HG03565 (cell line): Measurements from ENCODE around the gene ANTXR1.

Source experiments
- ATAC-seq: cut with Tn5 transposase; IDR thresholded peaks from one replicate; pipeline ENCODE4 v1.9.1; 2021; ENCODE audit warnings: mild to moderate bottlenecking, moderate library complexity; ENCODE audit not compliant: unreplicated experiment

The ANTXR1 gene

DNA sequence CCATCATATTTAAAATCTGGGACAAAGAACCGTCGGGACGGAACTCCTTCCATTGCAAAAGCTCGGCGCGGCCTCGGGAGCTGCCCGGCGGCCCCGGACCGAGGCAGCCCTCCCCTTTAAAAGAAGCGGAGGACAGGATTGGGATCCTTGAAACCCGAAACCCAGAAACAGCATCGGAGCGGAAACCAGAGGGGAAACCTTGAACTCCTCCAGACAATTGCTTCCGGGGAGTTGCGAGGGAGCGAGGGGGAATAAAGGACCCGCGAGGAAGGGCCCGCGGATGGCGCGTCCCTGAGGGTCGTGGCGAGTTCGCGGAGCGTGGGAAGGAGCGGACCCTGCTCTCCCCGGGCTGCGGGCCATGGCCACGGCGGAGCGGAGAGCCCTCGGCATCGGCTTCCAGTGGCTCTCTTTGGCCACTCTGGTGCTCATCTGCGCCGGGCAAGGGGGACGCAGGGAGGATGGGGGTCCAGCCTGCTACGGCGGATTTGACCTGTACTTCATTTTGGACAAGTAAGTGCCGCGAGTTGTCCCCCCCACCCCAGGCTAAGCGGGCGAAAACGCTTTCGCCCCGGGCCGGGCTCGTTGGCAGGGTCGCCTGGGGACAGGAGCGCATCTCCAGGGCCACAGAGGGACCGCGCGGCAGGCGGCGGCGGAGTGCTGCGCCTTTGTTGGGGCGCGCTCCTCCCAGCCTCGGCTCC, at the start of gene ANTXR1:
ANTXR1 (plus strand) TSS at position 38 of the 698 bp plus-strand sequence; CDS start at position 359, 321 bp downstream.
- no peak for ATAC-seq

DNA sequence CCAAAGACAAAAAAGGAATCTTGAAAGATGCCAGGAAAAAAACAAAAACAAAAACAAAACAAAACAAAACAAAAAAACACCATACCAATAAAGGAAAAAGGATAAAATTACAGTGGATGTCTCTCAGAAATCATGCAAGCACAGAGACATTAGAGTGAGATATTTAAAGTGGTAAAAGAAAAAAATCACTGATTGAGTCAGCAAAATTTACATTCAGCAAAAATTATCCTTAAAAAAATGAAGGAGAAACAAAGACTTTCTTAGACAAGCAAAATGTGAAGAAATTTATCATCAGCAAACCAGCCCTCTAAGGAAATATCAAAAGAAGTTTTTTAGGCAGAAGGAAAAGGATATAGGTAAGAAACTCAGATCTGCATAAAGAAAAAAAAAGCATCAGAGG, 48.7 kb upstream of the ANTXR1 start:
- ATAC-seq, result no peak

DNA sequence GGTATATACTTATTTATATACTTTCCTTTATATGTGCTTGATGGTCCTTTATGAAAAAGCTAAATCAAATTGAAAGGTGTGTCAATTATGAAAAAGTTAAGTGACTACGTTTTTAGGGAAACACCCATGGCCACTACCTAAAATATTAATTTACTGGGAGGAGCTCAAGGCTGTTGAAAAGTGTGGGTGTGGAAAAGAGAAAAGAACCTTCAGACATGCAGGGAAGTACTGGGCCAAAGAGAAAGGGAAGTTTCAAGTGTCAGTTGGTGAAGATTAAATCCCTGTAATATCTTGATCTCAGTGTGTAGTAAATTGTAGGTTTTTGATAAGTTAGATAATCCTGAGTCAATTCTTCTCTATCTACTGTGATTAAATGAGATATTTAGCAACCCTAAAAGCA, 44.8 kb upstream of the ANTXR1 start:
- ATAC-seq, result no peak

DNA sequence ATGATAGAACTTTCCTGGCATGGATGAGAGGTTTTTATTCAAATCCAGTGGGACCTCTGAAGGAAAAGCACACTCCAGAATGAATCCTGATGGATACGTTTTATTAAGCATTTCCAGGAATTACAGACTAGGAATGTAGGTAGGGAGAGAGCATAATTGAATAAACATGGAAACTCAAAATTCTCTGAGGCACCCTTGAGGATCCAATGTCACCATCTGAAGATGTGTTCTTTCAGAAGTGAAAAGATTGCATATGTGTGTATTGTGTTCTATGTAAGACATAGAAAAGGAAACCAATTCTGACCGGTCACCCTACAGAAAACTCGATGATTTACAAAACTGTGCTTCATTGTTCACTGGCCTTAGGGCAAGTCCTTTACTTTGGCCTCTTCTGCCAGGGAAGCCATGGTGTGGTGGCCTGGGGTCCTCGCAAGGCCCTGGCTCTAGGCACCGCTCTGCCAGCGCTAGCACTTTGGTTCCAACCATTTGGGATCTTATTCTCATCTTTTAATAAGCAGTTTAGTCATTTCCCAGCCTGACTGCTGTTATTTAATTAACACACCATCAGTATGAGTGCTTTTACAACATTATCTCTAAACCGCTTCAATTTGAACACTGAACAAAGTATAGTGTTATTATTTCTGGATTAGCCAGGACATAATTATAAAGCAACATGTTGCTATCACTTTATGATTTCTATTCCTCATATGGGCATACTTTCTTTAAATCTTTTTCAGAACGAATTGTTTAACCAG, 43.1 kb upstream of the ANTXR1 start:
- ATAC-seq, result no peak

DNA sequence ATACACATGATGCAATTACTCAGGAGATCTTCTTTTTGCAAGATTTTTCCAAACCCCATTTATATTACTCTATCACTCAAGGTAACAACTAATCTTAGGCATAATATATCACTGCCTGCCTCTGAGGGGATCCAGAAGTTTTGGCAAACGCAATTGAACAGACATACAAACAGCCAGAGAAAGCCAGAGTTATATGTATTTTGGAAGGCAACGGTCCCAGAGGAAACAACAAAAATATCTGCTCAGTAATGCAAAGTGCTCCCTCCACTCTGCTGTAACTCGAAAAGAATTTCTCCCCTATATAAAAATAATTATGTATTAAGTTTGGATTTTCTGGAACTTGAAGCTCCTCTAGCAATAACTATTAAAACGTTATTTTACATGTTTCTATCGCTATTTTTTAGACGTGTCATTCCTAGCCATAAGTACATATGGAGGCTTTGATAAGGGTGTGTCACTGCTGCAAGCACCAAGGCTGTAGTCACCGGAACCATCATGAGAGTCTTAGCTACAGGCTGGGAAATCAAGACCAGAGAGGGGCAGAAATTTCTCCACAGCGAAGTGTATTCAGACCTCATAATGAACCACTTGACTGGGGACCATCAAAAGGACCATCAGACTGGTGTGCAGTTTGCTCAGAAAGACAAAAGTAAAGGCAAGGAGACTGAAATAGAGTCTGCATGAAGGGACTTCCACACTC, 42.3 kb upstream of the ANTXR1 start:
- no peak for ATAC-seq

DNA sequence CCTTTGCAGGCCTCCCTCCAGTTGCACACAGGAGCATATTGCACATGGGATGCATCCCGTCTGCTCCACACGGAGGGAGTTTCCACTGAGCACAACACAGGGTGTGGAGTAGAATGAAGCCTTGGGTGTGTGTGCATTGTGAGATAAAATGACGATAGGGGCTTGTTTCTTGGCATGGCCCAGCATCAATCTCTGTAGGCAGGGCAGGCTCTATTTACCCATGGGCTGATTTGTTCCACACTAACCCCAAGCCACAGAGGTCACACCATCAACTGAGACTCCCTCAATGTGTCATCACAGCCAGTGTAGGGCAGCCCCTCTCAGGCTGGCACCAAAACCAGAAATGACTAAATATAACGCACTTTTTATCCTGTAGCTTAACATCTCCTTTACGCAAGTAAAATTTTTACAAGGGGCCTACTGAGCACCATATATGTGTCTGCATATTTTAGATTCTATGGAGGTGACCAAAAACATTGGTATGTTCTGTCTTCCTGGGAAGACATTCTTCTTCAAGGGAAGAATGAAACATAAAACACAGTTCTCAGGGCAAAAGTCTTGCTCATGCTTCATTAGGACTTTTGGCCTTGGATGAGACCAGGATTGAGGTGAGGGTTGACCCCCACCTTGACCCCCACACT, 41.3 kb upstream of the ANTXR1 start:
- ATAC-seq, result no peak

DNA sequence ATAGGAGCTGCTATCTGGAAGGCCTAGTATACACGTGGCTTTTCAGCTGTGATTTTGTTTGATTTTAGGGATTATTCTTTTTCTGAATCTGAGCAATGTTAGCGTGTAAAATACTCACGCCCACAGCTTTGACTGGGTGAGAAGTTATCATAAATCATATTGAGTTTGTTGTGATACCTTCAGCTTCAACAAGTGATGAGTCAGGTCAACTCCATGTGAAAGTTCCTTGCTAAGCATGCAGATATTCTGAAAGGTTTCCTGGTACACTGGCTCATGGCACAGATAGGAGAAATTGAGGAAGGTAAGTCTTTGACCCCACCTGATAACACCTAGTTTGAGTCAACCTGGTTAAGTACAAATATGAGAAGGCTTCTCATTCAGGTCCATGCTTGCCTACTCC, 38.7 kb upstream of the ANTXR1 start, which contains the start of gene GKN1:
GKN1 (plus strand) TSS at position 386 of the 400 bp plus-strand sequence. CDS start 42 bp downstream, outside the sequence.
- no peak for ATAC-seq

DNA sequence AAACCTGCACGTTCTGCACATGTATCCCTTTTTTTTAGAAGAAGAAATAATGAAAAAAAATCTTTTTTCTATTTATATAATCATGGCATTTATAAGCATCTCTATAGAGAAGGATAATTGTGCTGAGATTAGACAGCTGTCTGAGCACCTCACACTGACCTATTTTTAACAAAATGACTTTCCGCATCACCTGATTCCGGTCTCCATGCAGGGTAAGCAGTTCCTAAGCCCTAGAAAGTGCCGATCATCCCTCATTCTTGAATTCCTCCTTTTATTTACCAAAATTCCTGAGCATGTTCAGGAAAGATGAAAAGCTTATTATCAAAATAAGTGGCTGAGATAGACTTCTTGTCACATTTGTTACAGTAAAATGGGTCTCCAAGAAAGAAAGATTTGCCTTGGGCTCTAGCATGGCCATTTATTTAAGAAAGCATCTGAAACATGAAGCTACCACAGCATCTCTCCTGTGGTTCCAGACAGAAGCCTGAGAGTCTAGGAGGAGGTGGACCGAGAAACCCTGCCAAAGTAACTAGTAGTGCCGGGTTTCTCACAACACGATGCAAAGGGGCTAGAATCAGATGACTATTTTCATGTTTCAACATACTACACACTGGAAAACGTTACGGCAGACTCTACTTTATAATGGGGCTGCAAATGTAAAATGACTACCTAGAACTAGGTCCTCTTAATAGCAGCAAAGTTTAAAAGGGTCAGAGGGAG, 37.9 kb upstream of the ANTXR1 start:
- ATAC-seq, result no peak

DNA sequence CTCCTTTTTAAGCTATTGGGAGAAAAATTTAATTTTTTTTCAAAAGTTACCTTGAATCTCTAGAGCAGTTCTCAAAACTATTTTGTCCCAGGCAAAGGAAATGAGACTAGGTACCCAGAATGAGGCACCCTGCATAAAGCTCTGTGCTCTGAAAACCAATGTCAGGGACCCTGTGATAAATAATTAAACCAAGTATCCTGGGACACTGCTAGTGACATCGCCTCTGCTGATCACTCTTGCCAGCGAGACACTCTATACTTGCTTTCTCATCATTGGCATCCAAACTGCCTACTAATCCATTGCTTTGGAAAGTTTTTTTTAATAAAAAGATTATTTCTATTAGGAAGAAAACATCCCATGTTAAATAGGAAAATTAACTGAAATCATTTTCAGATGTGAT, 37.1 kb upstream of the ANTXR1 start:
- ATAC-seq, result no peak

DNA sequence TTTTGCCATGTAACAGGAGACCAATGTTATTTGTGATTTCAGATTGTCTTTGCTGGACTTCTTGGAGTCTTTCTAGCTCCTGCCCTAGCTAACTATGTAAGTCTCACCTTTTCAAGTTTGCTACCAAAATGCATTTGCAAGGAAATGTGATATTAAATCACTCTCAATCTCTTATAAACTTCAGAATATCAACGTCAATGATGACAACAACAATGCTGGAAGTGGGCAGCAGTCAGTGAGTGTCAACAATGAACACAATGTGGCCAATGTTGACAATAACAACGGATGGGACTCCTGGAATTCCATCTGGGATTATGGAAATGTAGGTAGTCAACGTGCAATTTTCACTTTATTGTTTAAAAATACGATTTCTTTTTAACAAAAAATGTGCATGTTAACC, 35.5 kb upstream of the ANTXR1 start:
- no peak for ATAC-seq

DNA sequence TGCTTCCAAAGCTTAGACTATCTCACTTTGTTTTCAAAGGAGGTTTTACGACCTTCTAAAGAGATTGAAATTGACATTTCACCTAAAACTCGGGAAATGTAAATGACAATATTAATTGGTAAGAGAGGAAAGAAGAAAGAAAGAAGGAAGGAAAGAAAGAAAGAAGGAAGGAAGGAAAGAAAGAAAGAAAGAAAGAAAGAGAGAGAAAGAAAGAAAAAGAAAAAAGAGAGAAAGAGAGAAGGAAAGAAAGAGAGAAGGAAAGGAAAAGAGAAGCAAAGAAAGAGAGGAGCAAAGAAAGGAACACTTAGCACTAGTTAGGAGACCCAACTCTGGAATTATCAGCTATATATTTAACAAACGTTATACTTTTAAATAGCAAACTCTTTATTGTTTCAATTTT, 34.9 kb upstream of the ANTXR1 start:
- ATAC-seq, result no peak

DNA sequence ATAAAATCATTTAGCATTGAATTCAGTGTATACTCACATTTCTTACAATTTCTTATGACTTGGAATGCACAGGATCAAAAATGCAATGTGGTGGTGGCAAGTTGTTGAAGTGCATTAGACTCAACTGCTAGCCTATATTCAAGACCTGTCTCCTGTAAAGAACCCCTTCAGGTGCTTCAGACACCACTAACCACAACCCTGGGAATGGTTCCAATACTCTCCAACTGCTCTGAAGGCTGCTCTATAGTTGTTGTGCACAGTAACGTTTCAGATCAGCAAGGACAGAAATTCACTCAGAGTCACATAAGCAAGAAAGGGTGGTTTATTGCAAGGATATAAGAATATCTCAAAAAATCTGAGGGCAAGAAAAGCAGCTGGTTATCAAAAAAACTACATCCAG, 32.0 kb upstream of the ANTXR1 start:
- ATAC-seq, result no peak

DNA sequence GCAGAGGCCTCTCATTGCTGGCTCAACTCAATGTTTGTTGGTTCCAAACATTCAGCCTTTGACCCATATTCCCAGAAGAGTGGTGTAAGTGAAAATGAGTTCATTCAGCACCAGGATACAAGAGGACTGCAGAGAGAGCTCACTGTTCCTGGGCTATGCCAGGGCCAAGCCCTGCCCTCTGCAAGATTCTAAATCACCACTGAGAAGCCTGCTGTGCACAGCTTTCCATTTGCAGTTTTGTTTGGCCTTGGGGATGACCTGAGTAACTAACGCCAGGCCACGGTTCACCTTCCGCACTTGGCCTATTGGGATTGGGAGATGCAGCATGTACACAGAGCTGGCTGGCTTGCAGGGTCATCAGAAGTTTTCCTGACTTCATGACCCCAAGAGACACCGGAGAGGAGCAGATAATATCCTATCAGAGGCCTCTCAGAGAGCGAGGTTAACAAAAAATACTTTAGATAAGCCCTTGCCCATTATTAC, 25.9 kb upstream of the ANTXR1 start:
- ATAC-seq, result no peak

DNA sequence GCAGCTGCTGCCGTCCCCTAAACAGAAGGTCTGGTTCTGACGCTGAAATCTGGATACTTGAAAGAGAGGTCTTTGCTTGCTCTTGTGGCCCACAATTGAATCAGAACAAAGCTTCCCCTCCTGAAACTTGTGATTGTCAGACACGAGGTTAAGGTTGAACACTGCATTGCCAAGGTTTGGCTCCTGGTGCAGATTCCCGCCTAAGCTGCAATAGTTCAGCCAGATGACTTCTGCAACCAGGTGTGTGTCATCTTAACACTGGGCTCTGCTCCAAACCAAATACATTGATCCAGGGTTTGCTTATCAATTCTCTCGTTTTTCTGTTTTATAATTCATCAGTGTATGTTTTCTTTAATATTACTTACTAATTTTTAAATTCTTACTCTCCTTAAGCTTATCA, 23.9 kb upstream of the ANTXR1 start:
- no peak for ATAC-seq

DNA sequence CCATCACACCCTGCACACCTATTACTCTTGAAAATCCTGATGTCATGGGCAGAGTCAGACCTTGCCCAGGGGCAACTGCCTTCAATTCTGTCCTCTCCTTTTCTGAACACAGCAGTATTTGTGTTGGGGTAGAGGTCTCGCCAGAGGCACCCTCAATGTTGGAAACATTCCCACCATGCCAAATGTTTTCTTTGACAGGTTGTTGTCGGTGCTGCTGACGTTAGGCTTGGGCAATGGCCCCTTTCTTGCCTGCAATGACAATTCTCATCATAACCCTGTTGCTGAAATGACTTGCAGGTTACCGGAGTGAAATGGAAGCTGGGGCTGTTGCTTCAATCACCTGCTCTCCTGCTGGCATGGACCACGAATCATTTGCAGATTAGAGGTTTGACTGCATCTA, 20.6 kb upstream of the ANTXR1 start:
- ATAC-seq, result no peak

DNA sequence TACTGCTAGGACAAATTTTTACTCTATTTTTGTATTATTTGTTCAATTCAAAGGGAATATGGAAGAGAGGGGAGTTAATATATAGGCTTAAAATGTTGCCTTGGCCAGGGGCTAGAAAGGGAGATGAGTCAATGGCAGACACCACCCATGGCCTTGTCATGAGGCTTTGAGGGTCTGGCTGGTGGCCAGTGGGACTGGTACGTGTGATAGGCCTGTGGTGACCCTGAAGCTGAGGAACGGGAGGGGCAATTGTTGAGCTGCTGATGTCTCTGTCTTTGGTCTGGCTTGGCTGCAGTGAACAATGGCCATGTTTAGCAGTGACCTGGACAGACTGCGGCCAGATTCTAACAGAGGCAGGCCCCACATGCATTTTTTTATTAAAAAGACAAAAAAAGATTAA, 20.0 kb upstream of the ANTXR1 start:
- no peak for ATAC-seq

DNA sequence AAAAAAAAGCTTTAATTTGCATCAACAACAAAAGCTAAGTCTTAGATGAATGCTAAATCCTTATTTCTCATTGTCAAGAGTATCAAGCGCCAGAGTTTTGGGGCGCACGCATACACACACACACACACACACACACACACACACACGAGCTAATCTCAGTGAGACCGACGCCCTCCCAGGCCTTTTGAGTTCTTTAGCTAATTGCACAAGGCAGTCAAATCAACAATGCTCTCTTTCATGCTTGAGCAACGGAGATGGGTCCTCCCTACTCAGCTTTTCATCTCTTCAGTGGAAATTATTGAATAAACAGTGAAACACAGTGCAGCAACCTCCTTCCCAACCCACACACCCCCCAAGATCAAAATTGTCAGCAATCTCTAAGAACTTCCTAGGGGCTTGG, 19.3 kb upstream of the ANTXR1 start:
- ATAC-seq, result no peak

DNA sequence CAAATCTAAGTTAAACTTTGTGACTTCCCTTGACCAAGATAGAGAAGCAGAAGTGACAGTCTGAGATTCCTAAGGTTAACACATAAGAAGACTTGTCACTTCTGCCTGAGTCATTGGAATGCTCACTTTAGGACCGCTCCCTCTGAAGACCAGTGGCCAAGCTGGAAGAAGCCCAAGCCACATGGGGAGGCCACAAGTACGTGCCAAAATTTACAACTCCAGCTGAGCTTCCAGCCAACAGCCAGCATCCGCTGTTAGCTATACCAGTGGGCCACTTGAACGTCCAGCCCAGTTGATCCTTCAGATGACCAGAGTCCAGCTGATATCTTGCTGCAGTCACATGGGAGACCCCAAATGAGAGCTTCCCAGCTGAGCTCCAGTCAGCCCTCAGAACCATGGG, 18.1 kb upstream of the ANTXR1 start:
- ATAC-seq, result no peak

DNA sequence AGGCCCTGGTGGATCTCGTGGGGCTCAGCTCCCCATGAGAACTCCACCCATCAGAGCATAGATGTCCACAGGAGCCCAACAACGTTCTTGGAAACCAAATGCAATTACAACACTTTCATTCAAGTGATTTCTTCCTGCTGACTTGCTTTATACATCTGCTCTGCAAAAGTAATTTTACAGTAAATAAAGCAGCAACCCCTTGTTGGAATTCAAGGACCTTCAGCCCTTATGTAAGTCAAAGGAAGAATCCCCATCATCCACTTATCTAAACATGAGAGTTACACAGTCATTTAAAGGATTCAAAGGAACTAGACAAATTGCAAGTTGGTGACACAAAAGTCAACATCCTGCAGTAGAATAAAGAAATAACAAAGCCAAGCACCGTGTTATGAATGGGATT, 17.1 kb upstream of the ANTXR1 start:
- no peak for ATAC-seq

DNA sequence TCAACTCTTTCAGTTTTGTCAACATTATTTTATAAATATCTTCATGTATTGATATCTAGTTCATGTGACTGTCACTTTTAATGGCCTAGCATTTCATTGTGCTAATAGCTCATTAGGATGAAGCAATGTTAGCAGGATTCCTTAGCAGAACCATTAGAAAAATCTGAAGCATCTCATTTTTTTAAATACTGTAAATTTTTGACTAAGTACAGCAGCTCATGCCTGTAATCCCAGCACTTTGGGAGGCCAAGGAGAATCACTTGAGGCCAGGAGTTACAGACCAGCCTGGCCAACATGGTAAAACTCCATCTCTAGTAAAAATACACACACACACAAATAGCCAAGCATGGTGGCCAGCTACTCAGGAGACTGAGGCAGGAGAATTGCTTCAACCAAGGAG, 15.6 kb upstream of the ANTXR1 start:
- no peak for ATAC-seq

DNA sequence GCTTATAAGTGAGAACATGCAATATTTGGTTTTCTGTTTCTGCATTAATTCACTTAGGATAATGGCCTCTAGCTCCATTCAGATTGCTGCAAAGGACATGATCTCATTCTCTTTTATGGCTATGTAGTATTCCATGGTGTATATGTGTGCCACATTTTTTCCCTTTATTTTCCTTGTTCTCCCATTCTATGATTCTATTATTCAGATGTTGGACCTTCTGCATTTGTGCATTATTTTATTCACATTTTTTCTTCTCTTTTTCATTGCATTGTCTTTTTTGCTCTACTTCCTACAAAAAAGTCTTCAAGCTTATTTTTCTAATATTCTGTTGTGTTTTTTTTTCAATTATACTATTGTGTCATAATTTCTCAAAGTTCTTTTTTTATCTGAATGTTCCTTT, 11.1 kb upstream of the ANTXR1 start:
- no peak for ATAC-seq
